Measurements from ENCODE around the gene GLIS1. TPM values are rescaled to one million over a fixed set of nuclear protein-coding genes. Genes with fewer than 3 reads are reported as not detected.

The GLIS1 gene
- total and polyA plus RNA-seq, 2 experiments from 2014 or later = 0.26 to 0.31 TPM

DNA sequence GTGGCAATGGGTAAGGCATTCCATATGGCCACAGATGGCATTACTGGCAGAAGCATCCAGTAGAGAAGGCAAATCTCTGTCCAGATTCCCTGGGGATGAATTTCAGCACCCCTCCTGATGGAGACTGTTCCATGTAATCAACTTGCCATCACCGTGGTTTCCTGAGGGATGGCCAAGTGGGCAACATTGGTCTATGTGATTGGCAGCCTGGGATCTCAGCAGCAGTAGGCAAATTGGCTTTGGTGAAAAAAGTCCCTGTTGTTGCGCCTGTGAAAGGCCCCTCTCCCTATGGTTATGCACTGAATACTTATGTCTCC is 260.5 kb downstream of the GLIS1 start (continued):
- TF ChIP-seq, protein P1, sequence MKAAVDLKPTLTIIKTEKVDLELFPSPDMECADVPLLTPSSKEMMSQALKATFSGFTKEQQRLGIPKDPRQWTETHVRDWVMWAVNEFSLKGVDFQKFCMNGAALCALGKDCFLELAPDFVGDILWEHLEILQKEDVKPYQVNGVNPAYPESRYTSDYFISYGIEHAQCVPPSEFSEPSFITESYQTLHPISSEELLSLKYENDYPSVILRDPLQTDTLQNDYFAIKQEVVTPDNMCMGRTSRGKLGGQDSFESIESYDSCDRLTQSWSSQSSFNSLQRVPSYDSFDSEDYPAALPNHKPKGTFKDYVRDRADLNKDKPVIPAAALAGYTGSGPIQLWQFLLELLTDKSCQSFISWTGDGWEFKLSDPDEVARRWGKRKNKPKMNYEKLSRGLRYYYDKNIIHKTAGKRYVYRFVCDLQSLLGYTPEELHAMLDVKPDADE (IDR thresholded peaks at IDR 0.05) = no peak
- no peak for TF ChIP-seq EZH2 (IDR thresholded peaks at IDR 0.05; ENCODE audit: low read depth, unreplicated experiment)
- no peak for TF ChIP-seq ZNF331 (CRISPR knock-in tag; IDR thresholded peaks at IDR 0.05; ENCODE audit: low read depth)
- TF ChIP-seq JUNB (IDR thresholded peaks at IDR 0.05; ENCODE audit: unreplicated experiment) = no peak
- TF ChIP-seq CREB1 (CRISPR knock-in tag; IDR thresholded peaks at IDR 0.05; ENCODE audit: low read depth) = no peak
- no peak for TF ChIP-seq EZH2phosphoT487 (IDR thresholded peaks at IDR 0.05; ENCODE audit: unreplicated experiment)
- TF ChIP-seq POLR2AphosphoS5 (IDR thresholded peaks at IDR 0.05; ENCODE audit: low read depth) = no peak

DNA sequence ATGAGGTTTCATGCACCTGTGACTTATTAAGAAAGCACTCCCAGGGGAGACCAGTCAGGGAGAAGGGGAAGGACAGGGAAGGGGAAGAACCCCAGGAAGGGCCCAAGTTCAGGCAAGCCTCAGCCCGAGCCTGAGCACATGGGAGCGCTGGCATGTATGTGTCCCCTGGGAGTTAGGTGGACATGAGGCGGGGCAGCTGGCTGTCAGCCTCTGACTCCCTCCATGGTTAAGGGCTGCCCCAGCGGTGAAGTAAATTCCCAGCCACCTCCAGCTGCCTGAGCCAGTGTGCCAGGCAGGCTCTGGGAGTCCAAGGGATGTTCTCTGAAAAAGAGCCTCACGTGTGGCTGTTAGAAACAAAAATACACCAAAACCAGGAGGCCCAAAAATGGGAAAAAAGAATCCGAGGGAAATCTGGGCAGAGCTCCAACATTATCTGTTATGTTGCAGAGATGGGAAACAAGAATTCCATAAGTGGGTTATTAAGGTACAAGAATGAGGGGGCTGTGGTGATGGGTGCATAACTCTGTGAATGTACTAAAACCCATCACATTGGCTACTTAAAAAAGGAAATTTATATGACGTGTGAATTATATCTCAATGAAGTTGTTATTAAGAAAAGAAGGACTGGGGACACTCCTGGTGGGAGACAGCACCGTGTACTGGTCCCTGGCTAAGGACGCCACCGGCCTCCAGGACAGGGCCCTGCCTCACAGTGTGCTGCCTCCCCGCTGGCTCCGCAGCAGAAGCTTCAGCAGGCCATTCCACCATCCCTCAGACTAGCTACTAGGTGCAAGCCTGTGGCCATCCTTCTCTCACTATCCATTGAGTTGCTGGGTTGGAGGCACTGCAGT is 261.1 kb downstream of the GLIS1 start:
- peaks cover 22% of the 10 kb centered on the region for H3K27me3 Mint-ChIP-seq (ENCODE audit: insufficient read depth, low read depth, poor library complexity)
- H3K27ac ChIP-seq (ENCODE audit: low read depth) = no peak overlapping the region
- no peaks in the 10 kb centered on the region for H4K20me1 ChIP-seq (replicated peaks; ENCODE audit: insufficient read depth)
- no peak overlapping the region for H2AFZ ChIP-seq
- TF ChIP-seq NANOG (IDR thresholded peaks at IDR 0.05; ENCODE audit: borderline replicate concordance) (no peak), EZH2phosphoT487 (IDR thresholded peaks at IDR 0.05; ENCODE audit: unreplicated experiment) (no peak), CREB1 (CRISPR knock-in tag; IDR thresholded peaks at IDR 0.05; ENCODE audit: low read depth) (no peak), STAT1 (IDR thresholded peaks at IDR 0.05; ENCODE audit: unreplicated experiment) (no peak), JUNB (IDR thresholded peaks at IDR 0.05; ENCODE audit: unreplicated experiment) (no peak), EZH2 (IDR thresholded peaks at IDR 0.05; ENCODE audit: low read depth, unreplicated experiment) (no peak)
- TF ChIP-seq, protein P1 (IDR thresholded peaks at IDR 0.05) = no peak
- TF ChIP-seq, protein P2, sequence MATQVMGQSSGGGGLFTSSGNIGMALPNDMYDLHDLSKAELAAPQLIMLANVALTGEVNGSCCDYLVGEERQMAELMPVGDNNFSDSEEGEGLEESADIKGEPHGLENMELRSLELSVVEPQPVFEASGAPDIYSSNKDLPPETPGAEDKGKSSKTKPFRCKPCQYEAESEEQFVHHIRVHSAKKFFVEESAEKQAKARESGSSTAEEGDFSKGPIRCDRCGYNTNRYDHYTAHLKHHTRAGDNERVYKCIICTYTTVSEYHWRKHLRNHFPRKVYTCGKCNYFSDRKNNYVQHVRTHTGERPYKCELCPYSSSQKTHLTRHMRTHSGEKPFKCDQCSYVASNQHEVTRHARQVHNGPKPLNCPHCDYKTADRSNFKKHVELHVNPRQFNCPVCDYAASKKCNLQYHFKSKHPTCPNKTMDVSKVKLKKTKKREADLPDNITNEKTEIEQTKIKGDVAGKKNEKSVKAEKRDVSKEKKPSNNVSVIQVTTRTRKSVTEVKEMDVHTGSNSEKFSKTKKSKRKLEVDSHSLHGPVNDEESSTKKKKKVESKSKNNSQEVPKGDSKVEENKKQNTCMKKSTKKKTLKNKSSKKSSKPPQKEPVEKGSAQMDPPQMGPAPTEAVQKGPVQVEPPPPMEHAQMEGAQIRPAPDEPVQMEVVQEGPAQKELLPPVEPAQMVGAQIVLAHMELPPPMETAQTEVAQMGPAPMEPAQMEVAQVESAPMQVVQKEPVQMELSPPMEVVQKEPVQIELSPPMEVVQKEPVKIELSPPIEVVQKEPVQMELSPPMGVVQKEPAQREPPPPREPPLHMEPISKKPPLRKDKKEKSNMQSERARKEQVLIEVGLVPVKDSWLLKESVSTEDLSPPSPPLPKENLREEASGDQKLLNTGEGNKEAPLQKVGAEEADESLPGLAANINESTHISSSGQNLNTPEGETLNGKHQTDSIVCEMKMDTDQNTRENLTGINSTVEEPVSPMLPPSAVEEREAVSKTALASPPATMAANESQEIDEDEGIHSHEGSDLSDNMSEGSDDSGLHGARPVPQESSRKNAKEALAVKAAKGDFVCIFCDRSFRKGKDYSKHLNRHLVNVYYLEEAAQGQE (IDR thresholded peaks at IDR 0.05; ENCODE audit: unreplicated experiment) = no peak
- H3K36me3 ChIP-seq (ENCODE audit: insufficient read depth) = no peaks in the 10 kb centered on the region
- H3K4me1 Mint-ChIP-seq = peaks cover 11% of the 10 kb centered on the region
- no peaks in the 10 kb centered on the region for H3K27me3 ChIP-seq (ENCODE audit: insufficient read depth)
- peaks cover 3% of the 10 kb centered on the region; the same call in 1 of the 3 replicates for H3K9me3 Mint-ChIP-seq
- ATAC-seq (no peak), DNase-seq (ENCODE audit: low spot score) (no peak)
- no peak overlapping the region for H3K27ac Mint-ChIP-seq
- no peak overlapping the region for H3K4me2 ChIP-seq
- H3K79me2 ChIP-seq (replicated peaks; ENCODE audit: insufficient read depth) = no peaks in the 10 kb centered on the region
- H3K9me2 ChIP-seq (ENCODE audit: insufficient read depth) = no peaks in the 10 kb centered on the region
- H3K4me3 ChIP-seq = no peak overlapping the region
- H3K4me3 Mint-ChIP-seq = no peak overlapping the region
- H3F3A ChIP-seq (replicated peaks; ENCODE audit: low read depth) = no peaks in the 10 kb centered on the region
- H3K4me1 ChIP-seq (ENCODE audit: insufficient read depth) = no peaks in the 10 kb centered on the region
- H3K36me3 Mint-ChIP-seq (ENCODE audit: low read depth) = no peaks in the 10 kb centered on the region

Measured in GM23338 (cell line).